Activated gamma-delta T cell treated with Interleukin-2 at 50 U/mL for 16 hours (primary cell): ENCODE measurements around the gene LMTK2.

ENCODE experiments used
- DNase-seq: peaks from one replicate; pipeline ENCODE4 v3.0.0-alpha.2; 2020

The LMTK2 gene

GRCh38 chr7:98138672-98139071 lies 32.0 kb downstream of the LMTK2 start:
- DNase-seq = no peak

GRCh38 chr7:98142658-98143057 lies 36.0 kb downstream of the LMTK2 start:
- no peak for DNase-seq

GRCh38 chr7:98148607-98149006 lies 41.9 kb downstream of the LMTK2 start:
- DNase-seq = no peak

- DNase-seq = no peak
These were observed 42.5 kb downstream of the LMTK2 start for GRCh38 chr7:98149116-98149692.

- DNase-seq = no peak
These were observed 45.2 kb downstream of the LMTK2 start for GRCh38 chr7:98151884-98152283.

GRCh38 chr7:98156700-98157099 lies 50.0 kb downstream of the LMTK2 start:
- no peak for DNase-seq

GRCh38 chr7:98157761-98158160 lies 51.1 kb downstream of the LMTK2 start:
- no peak for DNase-seq

- no peak for DNase-seq
These were observed 56.1 kb downstream of the LMTK2 start for GRCh38 chr7:98162758-98163157.

- no peak for DNase-seq
These were observed 56.6 kb downstream of the LMTK2 start for GRCh38 chr7:98163269-98163668.

GRCh38 chr7:98163704-98164494 lies 57.2 kb downstream of the LMTK2 start:
- DNase-seq = no peak

- DNase-seq = peak; percentile 43
These were observed 59.4 kb downstream of the LMTK2 start for GRCh38 chr7:98165827-98166667.

GRCh38 chr7:98166668-98166970 lies 60.0 kb downstream of the LMTK2 start:
- no peak for DNase-seq

- no peak for DNase-seq
These were observed 61.0 kb downstream of the LMTK2 start for GRCh38 chr7:98167653-98168052.

GRCh38 chr7:98168181-98168903 lies 61.7 kb downstream of the LMTK2 start:
- peak; percentile 60 for DNase-seq

- no peak for DNase-seq
These were observed 62.4 kb downstream of the LMTK2 start for GRCh38 chr7:98168904-98169621.

GRCh38 chr7:98170966-98171365 lies 64.3 kb downstream of the LMTK2 start:
- DNase-seq = no peak

- DNase-seq = no peak
These were observed 64.8 kb downstream of the LMTK2 start for GRCh38 chr7:98171449-98171848.

- DNase-seq = no peak
These were observed 67.9 kb downstream of the LMTK2 start for GRCh38 chr7:98174334-98175259.

- DNase-seq = no peak
These were observed 68.7 kb downstream of the LMTK2 start for GRCh38 chr7:98175260-98175940.

- DNase-seq = no peak
These were observed 70.9 kb downstream of the LMTK2 start for GRCh38 chr7:98177553-98177952.

- DNase-seq = no peak
These were observed 71.7 kb downstream of the LMTK2 start for GRCh38 chr7:98178321-98178720.
